HepG2 (cell line): ENCODE data around the gene GADD45B.

Source experiments
- NFRKB ChIP-seq: fragments of 450-650 bp; IDR thresholded peaks from 2 replicates; pipeline ENCODE4 v1.6.1; 2017
- ZNF33A ChIP-seq: sonication (generic); formaldehyde crosslinking; IDR thresholded peaks from 2 replicates; pipeline ENCODE4 v1.5.1; 2020; ENCODE audit warnings: missing genetic modification reagents, mild to moderate bottlenecking, moderate library complexity, borderline replicate concordance

DNA sequence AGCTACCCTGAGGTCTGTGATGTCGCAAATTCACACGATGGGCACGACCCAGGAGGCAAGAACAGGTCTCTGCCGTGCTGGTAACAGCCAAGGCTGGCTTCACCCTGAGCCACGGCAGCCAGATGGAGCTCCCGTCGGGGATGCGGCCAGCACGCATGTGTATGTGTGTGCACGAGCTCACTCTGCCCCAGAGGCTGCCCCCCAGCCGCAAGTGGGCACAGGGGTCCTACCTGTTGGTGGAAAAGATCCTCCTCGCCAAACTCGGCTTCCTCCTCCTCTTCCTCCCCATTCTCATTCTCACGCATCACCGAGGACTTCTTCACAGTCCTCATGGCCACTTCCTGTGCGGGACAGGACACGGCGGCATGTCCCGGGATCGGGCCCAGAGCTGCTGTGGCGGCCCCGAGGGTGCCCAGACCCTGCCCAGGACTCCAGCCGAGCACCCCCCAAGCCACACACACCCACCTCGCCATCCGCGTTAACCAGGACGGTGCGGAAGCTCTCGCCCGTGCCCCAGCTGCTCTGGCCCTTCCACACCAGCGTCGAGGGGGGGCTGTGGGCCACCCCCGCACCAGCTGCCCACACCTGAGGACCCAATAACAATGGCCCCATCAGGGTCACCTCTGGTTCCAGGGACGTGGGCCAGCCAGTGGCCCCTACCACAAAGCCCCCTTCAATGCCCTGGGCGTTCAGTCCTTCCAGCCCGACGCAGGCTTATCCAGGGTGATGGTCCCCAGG, 44.4 kb upstream of the GADD45B start:
- TF ChIP-seq ZNF33A (CRISPR knock-in tag), result no peak
- no peak for TF ChIP-seq NFRKB
